ENCODE results near the gene MRPL33.

GRCh38 chr2:27805180-27805579, 33.7 kb downstream of the MRPL33 start:
- TF ChIP-seq ZNF274 (CRISPR knock-in tag; IDR thresholded peaks at IDR 0.05) (no peak), ZFP37 (CRISPR knock-in tag; IDR thresholded peaks at IDR 0.05; ENCODE audit: borderline replicate concordance) (no peak)
